ENCODE data around the gene HOXA10. TPM values are rescaled to one million over a fixed set of nuclear protein-coding genes. Genes with fewer than 3 reads are reported as not detected.

The HOXA10 gene
- polyA plus RNA-seq, 1 donor, result 137 TPM

DNA sequence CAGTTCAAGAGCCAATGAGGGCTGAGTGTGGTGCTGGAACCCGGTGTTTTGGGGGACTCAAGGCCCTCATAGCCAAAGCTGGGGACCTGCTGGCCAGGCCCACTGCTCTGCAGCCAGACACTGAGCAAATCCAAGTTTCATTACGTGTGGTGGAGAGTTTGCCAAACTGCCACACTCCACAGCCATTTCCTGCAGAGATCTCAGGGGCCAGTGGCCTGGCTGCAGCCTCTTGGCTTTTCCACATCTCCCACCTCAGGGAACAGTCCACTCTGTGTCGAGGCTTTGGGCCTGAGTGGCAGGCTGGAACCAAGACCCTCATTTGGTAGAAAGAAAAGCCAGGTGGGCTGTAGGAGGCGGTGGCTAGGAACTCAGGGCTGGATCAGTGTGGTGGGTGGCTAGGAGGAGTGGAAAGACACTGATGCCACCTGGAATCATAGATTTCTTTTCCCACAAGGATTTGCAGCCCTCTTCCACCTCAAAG lies 7.7 kb upstream of the HOXA10 start:
- DNase-seq, result no peak

DNA sequence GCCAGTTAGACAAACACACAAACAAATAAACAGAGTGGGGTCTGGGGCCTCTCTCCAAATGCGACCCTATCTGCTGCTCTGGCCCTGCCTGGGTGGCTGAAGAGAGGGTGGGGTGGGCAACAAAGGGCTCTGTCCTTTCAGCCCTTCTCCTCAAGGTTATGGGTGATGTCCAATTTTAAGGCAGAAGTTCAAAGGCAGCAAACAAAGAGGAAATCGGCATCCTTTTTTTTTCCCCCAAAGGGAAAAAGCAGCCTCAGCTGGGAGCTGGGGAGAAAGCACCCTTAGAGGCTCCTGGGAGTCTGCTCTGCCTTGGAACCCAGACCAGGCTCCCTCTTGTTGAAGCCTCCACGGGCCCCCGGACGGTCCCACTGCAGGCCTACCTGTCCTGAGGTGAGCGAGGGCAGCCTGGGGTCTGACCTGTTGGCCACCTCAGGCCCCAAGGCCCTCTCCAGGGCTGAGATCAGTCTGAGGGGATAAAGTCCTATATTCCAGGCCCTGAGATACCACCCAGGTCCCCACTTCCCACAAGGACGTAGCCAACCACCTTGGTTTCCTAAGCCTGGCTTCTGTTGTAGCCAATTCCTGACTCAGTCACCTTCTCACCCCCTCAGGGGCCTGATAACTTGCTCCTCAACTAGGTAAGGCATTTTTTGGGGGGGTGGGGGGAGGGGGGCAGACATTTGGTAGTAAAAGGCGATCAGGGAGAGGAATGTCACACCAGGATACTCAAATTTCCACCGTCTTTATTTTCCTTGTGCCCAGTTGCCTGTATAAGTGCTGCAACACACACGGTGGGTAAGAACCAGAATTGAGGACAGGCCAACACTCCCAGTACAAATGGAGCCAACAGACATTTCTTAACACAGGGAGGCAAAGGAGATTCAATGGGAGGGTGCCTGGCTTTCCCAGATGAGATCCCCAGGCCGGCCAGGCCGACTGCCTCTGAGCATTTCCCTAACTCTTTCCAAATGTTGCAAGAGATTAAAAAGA lies 6.6 kb upstream of the HOXA10 start:
- DNase-seq, result no peak

DNA sequence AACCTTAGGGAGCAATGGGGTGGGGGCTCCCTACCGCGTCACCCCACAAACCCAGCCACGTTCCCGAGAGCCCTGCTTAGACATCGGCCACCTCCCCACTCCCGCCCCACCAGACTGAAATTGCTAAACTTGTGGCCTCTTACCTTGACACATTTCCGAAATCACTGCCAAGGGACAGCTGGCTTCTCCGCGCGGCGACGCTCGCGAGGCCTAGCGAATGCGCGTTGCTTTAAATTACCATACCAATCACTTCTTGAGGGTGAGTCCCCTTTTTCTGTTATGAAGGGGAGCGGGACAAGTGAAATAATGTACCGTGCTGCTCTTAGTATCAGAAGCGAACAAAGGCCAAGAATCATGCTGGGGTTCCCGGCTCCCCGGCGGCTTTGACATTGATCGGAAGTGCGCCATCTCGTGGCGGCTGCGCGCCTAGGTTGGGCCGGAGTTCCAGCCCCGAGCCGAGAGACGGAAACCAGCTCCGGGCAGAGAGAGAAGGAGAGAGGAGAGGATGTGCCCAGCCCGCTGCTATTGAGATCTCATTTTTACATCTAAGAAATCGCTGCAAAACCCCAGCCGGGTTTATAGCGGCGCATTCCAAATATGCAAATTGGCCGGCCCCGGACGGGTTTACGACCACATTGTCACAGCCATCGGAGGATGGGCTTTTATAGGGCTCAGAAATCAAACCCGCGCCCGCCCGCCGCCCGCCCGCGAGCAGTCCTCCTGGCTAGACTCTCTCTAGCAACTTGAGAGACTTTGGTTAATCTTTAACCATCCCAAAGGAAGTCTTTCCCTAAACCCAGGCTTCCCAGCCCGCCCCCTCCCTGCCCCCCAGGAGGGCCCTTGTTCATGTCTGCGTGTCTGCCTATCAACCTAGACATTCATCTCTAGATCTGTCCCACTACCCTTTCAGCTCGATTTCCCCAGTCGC lies 5.6 kb upstream of the HOXA10 start:
- DNase-seq, result peak; percentile 91

DNA sequence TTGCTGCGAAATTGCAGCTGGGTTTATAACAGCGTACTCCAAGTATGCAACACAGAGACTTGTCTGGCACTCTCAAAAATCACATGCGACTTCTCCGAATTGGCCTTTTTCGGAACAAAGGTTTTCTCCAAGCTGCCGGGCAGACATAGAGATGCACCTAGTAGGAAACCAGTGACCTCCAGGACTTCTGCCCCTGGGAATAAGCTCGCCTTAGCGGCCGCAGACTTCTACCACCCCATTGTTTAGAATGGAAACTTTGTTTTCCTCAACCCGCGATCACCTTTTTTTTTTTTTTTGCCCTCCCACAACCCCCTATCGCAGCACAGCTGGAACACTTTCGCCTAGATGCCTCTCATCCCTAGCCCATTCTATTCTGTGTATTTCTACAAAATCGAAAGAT lies 4.9 kb upstream of the HOXA10 start:
- no peak for DNase-seq

DNA sequence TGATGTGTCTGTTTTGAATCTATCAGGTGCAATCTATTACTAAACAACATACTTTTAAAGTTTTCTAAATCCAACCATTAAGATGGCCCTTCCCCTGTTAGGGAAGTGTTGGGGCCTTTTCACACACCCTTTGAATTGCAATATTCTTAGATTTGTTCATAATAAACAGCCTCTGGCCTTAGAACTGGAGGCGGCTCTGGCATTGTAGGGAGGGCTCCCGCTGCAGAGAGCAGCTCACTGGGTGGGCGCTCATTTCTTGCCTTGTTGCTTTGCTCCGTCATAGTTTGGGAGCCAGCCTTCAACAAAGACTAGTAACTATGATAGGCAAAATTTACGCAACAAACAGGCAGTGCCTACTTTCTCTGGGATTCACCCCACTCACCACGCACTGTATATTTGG lies 4.2 kb upstream of the HOXA10 start:
- no peak for DNase-seq

DNA sequence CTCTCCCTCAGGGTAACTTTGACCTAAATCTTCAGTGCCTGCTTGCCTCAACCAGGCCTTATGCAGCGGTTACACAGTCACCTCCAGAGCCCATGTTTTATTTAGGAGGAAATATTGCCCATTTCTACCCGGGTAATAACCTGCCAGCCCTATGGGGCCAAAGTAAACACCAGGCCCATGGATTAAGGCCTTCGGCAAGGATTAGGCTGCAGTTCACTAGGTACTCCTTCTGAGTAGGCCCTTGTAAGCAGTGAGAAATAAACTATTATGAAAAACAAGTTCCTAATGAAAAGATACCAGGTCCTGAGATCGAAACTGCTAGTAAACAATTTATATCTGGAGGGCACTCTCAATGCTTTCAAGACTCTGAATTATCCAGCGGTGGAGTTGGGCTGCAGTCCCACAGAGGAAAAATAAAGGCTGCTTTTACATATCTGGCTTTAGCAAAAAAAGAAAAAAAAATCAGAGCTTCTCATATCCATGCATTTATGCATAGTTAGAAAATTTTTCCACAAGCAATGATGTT lies 3.7 kb upstream of the HOXA10 start:
- DNase-seq, result no peak

DNA sequence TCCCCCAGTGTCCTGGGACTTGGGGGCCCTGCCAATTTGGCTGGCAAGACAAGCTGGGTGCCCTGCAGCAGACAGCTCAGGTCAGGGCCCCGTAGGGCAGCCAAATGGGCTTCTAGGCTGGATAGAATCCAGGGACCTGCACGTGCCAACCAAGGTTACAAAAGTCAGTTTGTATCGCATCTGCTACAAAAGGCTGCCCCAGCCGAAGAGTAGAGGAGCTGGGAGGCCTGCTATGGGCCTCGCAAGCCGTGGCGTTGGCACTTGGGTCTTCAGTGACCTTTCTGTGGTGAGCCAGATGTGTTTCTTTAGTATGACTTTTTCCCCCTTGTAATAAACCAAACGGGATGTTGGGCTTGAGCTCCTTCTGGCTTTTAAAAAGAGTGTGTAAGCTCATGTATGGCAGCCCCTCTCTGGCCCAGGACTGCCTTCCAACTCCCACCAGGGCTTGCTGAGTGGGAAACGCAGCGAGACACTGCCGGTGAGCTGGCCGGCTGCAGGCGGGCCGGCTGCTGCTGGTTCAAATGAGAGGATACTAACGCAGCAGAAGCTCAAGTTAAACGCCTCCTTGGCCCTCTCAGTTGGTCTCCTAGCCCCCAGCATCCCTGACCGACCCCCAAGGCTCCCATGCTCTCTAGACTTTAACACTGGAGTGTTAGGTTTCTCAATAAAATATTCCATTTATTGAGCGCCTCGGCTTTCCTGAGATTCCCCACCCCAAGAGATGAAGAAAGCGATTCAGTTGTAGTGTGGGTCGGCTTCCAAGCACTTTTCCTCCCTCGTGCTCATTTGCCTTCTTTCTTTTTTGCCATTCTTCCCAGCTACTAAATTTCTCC lies 3.1 kb upstream of the HOXA10 start:
- DNase-seq, result no peak

DNA sequence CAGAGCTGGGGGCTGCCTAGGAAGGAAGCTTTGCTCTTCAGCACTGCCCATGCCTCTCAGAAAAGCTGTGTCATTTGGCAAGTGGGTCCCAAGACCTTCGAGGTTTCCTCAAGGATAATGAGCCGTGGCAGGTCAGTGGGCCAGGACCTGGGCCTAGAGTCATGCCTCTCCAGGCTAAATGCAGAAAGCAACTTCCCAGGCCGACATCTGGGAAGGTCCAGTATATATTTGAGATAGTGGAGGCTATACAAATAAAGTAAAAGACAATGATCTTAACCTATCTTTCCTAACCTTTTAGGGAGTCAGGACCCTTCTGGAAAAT lies 2.4 kb upstream of the HOXA10 start:
- no peak for DNase-seq

DNA sequence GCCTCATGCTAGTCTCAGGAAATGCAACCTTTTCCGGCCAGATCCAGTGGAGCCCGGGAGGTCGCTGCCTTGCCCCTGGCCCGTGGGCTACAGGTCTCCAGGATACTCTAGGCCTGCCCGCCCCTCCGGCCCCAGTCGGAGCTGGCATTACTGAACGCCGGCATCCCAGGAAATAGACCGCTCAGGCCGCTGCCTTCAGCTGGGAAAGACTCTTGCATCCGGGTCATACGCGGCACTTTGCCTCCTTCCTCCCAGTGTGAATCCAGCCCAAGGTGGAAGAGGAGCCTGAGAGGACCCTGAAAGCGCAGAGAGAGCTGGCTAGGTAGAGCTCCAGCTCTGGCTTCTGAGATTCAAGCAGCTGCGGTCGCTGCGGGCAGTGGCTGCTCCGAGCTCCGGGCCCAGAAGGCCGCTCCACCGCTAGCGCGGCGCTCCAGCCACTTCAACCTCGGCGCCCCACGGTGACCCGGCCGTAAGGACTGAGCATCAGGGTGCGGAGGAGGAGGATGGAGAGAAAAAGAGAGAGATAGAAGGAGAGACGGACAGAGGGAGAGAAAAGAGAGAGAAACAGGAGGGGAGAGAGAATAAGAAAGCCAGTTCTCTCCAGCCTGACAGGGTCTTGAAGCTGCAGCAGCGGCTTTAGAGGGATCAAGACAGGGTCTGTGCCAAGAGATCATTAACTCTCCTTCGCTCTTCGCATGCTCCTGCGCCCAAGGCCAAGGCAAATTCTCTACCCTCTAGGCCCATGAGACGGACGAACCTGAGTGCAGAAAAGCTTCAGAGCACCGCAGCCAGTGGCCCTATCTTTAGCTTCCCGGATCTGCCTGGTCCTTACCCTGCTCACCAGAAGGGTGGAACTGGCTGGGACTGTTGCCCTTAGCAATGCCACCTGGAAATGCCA lies 1.8 kb upstream of the HOXA10 start:
- DNase-seq, result no peak

DNA sequence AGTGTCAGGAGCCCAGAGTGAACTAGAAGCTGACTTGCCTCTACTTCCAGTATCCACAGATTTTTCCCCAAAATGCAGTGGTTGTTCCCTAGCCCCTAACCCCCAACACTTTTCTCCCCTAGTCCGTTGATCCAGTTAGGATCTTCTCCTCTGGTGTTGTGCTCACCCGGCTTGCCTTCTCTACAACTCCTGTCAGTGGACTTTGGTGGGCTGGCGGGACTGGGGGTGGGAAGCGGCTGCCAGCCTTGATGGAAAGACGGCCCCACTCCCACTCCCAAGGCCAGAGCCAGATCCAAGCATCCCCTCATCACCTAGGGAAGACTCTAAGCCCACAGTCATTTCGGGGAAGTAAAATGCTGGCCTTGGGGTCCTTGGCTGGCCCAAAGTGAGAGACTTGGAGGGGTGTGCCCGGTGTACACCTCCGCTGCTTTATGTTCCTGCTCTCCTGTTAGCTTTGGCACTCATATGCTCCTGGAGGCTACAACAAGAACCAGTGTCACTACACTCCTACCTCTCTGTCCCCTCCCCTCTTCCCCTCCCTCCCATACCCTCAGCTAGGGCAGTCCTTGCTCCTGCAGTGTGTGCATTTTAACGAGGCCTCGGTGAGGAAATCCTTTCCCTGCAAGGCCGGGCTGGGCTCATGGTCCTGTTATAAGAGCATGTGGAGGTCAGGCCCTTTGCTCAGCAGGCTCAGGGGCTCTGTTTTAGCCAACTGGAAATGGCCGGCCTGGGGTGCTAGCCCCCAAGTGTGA lies 930 bp upstream of the HOXA10 start:
- DNase-seq, result no peak

DNA sequence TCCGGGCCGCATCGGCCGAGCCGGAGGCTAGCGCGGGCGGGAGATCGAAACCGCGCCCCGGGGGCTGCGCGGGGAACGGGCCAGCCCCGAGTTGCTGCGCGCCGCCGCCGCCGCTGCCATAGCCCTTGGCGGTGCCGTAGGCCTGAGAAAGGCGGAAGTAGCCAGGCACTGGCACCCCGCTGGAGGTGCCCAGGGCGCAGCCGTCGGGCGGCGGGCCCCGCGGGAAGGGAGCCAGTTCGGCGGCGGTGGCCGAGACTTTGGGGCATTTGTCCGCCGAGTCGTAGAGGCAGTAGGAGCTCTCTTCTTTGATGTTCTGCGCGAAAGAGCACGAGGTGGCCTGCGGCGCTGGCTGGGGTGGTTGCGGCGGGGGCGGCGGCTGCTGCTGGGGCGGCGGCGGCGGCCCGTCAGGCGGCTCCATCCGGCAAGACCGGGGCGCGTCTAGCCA lies 587 bp downstream of the HOXA10 start:
- no peak for DNase-seq

DNA sequence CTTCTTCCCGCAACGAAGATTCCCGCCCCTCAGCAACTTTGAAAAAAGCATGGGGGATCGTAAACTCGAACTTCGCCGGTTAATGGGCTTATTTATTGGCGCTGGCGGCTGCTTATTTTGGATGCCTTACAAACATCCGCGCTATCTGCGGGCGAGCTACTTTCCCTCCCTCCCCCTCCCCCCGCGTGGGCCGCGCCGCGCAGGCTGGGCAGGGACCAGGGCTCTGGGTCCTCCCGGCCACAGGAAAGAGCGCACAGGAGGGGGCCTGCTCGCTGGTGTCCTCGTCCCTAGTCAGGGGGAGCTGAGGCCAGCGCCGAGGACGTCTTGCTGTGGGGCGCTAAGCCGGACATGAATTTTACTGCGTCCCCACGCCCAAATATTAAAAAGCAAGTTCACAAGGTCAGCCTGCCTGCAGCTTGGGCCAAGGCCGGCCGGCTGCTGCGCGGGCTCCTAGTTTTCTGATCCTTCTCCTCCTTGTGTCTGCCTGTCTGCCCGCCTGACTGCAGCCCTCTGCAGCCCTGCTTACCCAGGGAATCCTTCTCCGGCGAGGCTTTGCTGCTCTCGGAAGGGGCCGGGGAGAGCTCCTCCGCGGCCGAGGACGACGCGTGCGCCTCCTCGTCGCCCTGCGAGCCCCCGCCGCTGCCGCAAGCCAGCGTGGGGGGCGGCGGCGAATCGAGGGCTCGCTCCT lies 1.2 kb downstream of the HOXA10 start:
- DNase-seq, result peak; percentile 83

DNA sequence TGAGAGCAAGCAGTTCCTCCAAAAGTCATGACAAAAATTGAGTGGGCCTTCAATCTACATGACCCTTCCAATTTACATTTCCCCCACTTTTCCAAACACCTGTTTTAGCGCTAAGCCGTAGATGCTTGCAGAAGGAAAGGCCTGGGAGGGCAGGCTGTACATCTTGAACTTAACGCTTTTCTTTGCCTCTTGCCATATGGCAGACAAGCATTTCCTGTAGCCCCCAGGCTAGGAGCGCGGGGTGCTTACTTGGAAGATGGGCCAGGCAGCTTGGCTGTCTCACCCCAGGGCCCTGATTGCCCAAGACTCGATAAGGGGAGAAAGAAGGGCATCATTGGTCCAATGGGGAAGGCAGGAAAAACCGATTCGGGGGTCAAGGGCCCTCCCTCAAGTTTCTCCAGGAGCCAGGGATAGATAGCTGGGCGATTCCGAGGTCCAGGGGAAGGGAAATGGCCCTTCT lies 1.8 kb downstream of the HOXA10 start:
- no peak for DNase-seq

DNA sequence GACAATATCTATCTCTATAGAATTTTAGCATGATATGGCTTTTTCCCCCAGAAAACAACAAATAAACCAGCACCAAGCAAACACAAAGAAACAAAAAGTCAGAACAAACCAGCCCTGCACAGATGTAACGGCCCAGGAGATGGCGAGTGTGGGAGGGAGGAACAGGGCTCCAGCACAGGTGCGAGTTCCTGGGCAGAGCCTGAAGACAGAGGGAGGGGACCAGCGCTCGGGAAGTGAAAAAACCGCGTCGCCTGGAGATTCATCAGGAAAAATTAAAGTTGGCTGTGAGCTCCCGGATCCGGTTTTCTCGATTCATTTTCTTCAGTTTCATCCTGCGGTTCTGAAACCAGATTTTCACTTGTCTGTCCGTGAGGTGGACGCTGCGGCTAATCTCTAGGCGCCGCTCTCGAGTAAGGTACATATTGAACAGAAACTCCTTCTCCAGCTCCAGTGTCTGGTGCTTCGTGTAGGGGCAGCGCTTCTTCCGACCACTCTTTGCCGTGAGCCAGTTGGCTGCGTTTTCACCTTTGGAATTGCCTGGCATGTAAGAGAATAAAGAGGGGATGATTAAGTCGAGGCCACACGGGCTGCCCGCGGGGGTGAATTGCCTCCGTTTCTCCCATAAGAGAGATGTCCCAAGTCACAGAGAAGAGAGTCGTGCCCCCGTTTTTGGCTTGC lies 2.3 kb downstream of the HOXA10 start:
- DNase-seq, result no peak

DNA sequence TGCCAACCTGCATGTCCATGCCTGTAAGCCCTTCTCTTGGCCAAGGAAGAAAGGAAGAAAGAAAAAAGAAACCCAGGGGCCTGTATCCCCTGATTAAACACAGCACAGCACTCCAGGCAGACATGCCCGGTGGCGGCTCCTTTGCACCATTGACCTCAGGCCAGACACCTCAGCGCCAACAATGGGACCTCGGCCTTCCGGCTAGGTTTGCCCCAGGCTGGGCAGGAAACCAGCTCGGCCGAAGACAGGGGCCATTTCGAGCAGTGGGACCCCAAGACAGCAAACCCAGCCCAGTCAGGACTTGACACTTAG lies 2.8 kb downstream of the HOXA10 start:
- no peak for DNase-seq

DNA sequence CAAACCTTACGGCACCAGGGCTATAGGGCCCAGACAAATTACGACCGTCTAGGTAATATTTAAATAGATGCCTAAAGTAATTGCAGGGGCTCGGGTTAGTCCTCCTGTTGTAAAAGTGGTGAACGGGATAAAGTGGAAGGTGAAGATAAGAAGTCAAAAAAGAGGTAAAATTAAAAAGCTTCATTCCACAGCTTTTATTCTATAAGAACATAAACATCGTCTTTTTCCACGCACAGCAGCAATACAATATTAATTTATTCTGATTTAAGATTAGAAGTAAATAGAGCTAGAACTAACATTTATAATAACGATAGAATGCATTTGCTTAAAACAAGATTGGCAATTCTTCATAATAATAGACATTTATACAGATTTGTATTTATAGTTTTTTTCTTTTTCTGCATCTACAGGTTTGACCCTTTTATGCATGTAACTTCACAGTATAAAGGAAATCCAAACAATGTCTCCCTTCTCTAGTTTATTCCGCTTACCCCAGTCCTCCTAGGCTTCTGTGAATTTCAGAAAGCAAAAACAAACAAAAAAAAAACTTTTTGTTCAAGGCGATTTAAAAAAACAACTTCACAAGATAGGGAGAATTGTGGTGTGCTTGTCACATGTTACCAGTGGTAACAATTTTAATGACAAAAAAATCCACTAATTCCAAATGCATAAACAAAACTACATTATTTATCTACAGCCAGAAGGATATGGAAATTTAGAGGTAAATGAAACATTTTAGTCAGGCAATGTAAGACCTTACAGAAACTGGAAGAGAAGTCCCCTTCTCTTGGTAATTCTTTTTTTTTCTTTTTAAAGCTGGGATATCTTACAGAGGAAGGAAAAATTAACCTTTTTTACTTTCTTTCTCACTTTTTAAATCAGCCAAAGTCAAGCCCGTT lies 3.4 kb downstream of the HOXA10 start:
- no peak for DNase-seq

DNA sequence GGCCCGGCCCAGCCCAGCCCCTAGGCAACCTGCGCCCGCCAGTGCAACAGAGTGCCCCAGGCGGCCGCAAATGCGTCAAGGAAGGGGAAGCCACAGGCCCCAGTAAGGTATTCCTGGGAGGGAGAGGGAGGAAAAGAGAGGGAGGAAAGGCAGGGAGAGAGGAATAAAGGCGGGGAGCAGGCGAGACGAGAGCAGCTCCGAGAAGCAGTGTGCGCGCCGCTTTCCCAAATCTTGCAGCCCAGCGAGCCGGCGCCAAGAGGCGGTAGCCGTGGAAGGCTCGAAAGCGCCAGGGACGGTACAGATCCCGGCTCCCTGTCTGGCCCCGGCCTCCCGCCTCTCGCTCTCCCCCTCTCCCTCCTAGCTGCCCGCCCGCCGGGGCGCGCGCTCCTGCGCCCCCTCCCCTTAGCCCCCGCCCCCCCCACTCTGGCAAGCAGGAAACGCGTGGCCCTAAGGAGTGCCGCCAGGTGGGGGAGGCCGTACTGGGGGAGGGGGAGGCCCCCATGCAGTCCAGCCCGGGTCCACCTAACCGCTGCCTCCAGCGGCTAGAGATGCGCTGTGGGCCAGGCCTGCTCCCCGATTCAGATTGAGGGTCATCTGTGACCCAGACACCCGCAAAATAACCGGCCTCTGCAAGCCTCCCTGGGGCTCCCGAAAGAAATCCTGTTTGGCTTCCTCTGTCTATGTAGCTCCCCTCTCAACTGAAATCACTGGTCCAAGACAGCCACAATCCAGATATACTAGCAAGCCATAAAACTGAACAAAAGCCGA lies 4.3 kb downstream of the HOXA10 start:
- DNase-seq, result no peak
